ENCODE results near the gene DOCK3. TPM values are rescaled to one million over a fixed set of nuclear protein-coding genes. Genes with fewer than 3 reads are reported as not detected.

Gene DOCK3
- total and polyA plus RNA-seq, 2 of the 4 experiments (the other 2 are of a cell fraction): under 0.01 to 0.12 TPM

DNA sequence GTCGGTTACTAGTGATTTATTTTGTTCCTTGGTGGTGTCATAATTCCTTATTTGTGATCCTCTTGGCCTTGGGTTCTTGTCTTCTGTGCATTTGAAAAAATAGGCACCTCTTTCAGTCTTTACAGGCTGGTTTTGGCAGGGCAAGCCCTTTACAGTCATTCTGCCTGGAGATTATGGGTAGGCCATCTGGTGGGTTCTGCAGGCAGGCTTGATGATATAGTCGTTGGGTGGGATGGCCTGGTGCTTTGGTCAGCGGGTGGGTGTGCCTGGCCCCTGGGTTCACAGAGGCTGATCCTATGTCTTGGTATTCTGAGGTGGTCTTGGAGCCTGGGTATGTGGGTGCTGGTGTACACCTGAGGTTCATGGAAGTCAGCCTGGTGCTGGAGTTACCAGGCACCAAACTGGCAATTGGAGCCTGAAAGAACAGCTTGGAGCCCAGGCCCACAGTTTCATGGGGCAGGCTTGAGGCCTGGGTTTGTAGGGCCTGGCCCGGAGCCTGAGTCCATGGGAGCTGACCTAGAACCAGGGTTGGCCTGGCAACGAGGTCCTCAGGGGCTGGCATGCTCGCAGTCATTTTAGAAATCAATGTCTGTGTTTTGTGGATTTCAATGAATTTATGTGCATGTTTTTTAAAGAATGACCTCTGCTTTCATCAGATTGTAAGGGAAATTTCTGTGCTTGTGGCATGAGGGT lies 63.3 kb downstream of the DOCK3 start:
- Histone ChIP-seq H4K8ac (ENCODE audit: low read depth in 2 of 2, low read length in 2 of 2) (no peak overlapping the region), H4K20me1 (ENCODE audit: insufficient read depth, low read length) (no peaks in the 10 kb centered on the region), H3K36me3 (ENCODE audit: control insufficient read depth, insufficient read depth, low read length) (no peaks in the 10 kb centered on the region), H2AK9ac (replicated peaks; ENCODE audit: low read depth, low read length, poor library complexity) (no peak overlapping the region), H2BK15ac (ENCODE audit: low read depth, low read length) (no peak overlapping the region), H3K9ac (ENCODE audit: low read depth, low read length) (no peak overlapping the region), H3K4ac (ENCODE audit: low read depth, low read length) (no peak overlapping the region), H3K9me3 (ENCODE audit: control insufficient read depth, insufficient read depth, low read length) (no peaks in the 10 kb centered on the region), H2BK5ac (ENCODE audit: low read depth, low read length, poor library complexity, severe bottlenecking) (no peak overlapping the region), H3K14ac (replicated peaks; ENCODE audit: low read depth, low read length) (no peak overlapping the region), H3K4me2 (ENCODE audit: low read depth, low read length) (no peak overlapping the region), H3K56ac (ENCODE audit: extremely low read depth, insufficient read depth, low read length) (no peak overlapping the region), H3K79me1 (ENCODE audit: low read depth in 1 of 2, low read length in 2 of 2) (no peaks in the 10 kb centered on the region), H2BK120ac (ENCODE audit: low read depth, low read length) (no peak overlapping the region), H2AK5ac (ENCODE audit: low read depth, low read length) (no peak overlapping the region), H2AFZ (replicated peaks; ENCODE audit: low read length, poor library complexity) (no peak overlapping the region), H3K27ac (ENCODE audit: insufficient read depth, low read length) (no peak overlapping the region), H4K91ac (ENCODE audit: insufficient read depth, low read depth, low read length) (no peak overlapping the region), H3K27me3 (ENCODE audit: control insufficient read depth, insufficient read depth, low read length) (no peaks in the 10 kb centered on the region), H2BK20ac (ENCODE audit: low read depth, low read length) (no peak overlapping the region), H3K4me3 (ENCODE audit: insufficient read depth, low read depth, low read length) (no peak overlapping the region), H3K23ac (ENCODE audit: low read depth, low read length) (no peak overlapping the region), H3K4me1 (ENCODE audit: control insufficient read depth, insufficient read depth, low read length) (no peaks in the 10 kb centered on the region), H4K5ac (ENCODE audit: low read depth, low read length) (no peak overlapping the region), H3K9me1 (ENCODE audit: insufficient read depth, low read length) (no peaks in the 10 kb centered on the region), H3K18ac (ENCODE audit: low read depth, low read length) (no peak overlapping the region)
- in situ Hi-C loops (cut with MboI; ENCODE audit: low sequenced_read_pairs) (no loop called here), intact Hi-C loops (cut with micrococcal nuclease) (no loop called here), dilution Hi-C loops (cut with HindIII; ENCODE audit: low sequenced_read_pairs, unreplicated experiment) (no loop called here)
- 80% methylated on average over 1 of the region's 6 CpGs; no CpG with 5 or more reads in 1 of the 2 experiments for WGBS, 2 experiments (ENCODE audit: extremely low coverage in 2 of 2, insufficient read length in 1 of 2)
- POLR2A ChIA-PET (ENCODE audit: unreplicated experiment): no interaction called here
- no TSS peak for BruUV-seq (replicated peaks)
- TF ChIP-seq, protein P1, sequence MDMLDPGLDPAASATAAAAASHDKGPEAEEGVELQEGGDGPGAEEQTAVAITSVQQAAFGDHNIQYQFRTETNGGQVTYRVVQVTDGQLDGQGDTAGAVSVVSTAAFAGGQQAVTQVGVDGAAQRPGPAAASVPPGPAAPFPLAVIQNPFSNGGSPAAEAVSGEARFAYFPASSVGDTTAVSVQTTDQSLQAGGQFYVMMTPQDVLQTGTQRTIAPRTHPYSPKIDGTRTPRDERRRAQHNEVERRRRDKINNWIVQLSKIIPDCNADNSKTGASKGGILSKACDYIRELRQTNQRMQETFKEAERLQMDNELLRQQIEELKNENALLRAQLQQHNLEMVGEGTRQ (IDR thresholded peaks at IDR 0.05; ENCODE audit: low read depth, low read length): no peak
- TF ChIP-seq BHLHE40 (IDR thresholded peaks at IDR 0.05; ENCODE audit: low read depth, low read length): no peak
- CTCF ChIA-PET: no interaction called here
- no peak for DNase-seq
- ATAC-seq (ENCODE audit: low read depth): no peak

All from IMR-90 (cell line).